Measurements from ENCODE around the gene FNDC5.

DNA sequence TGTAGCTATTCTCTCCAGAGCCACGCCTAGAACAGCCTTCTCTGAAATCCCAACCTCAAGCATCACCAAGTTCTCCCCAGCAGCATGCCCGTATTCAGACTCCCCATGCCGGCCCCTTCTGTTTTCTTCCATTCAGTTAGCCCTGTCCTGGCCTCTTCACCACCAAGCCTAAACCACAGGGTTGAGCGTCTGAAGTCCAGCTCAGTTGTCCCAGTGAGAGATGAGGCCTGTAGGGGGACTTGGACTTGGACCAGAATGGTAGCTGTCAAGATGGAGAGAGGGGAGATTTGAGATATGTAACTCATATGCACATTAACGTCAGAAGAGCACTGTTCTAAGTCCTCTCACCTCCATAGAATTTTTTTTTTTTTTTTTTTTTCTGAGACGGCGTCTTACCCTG, 35.9 kb upstream of the FNDC5 start:
- TF ChIP-seq, protein P1, sequence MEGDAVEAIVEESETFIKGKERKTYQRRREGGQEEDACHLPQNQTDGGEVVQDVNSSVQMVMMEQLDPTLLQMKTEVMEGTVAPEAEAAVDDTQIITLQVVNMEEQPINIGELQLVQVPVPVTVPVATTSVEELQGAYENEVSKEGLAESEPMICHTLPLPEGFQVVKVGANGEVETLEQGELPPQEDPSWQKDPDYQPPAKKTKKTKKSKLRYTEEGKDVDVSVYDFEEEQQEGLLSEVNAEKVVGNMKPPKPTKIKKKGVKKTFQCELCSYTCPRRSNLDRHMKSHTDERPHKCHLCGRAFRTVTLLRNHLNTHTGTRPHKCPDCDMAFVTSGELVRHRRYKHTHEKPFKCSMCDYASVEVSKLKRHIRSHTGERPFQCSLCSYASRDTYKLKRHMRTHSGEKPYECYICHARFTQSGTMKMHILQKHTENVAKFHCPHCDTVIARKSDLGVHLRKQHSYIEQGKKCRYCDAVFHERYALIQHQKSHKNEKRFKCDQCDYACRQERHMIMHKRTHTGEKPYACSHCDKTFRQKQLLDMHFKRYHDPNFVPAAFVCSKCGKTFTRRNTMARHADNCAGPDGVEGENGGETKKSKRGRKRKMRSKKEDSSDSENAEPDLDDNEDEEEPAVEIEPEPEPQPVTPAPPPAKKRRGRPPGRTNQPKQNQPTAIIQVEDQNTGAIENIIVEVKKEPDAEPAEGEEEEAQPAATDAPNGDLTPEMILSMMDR (IDR thresholded peaks at IDR 0.05; ENCODE audit: low read depth, low read length, missing input control) = no peak
- TF ChIP-seq TAF1 (conservative IDR thresholded peaks at IDR 0.05) (no peak), YY1 (IDR thresholded peaks at IDR 0.05) (no peak)
- TF ChIP-seq, protein P2, sequence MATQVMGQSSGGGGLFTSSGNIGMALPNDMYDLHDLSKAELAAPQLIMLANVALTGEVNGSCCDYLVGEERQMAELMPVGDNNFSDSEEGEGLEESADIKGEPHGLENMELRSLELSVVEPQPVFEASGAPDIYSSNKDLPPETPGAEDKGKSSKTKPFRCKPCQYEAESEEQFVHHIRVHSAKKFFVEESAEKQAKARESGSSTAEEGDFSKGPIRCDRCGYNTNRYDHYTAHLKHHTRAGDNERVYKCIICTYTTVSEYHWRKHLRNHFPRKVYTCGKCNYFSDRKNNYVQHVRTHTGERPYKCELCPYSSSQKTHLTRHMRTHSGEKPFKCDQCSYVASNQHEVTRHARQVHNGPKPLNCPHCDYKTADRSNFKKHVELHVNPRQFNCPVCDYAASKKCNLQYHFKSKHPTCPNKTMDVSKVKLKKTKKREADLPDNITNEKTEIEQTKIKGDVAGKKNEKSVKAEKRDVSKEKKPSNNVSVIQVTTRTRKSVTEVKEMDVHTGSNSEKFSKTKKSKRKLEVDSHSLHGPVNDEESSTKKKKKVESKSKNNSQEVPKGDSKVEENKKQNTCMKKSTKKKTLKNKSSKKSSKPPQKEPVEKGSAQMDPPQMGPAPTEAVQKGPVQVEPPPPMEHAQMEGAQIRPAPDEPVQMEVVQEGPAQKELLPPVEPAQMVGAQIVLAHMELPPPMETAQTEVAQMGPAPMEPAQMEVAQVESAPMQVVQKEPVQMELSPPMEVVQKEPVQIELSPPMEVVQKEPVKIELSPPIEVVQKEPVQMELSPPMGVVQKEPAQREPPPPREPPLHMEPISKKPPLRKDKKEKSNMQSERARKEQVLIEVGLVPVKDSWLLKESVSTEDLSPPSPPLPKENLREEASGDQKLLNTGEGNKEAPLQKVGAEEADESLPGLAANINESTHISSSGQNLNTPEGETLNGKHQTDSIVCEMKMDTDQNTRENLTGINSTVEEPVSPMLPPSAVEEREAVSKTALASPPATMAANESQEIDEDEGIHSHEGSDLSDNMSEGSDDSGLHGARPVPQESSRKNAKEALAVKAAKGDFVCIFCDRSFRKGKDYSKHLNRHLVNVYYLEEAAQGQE (IDR thresholded peaks at IDR 0.05) = no peak
